ENCODE measurements around the gene GPR31.
"Not testable (repeated sequence)": the region's sequence is repeated elsewhere in the genome, so short reads cannot be mapped to it uniquely, and the experiment has no call there.

GPR31 gene

DNA sequence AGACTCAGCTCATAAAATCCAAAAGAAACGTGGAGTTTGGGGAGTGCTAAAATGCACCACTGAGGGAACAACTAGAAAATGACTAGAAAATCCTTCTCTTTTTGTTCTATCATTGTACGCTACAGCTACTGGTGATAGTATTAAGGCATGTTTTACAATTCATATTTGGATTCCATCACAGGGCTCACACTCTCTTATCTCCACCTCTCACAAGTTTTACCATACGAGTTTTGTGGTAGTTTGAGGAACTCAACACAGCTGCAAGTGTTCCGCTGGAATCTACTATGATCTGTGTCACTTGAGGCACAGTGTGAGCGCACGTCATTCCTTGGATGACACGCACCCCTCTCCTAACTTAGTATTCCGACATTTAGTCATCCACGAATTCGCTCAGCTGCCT is 9.9 kb upstream of the GPR31 start:
- DNase-seq (ENCODE audit: low spot score), result not testable (repeated sequence)

DNA sequence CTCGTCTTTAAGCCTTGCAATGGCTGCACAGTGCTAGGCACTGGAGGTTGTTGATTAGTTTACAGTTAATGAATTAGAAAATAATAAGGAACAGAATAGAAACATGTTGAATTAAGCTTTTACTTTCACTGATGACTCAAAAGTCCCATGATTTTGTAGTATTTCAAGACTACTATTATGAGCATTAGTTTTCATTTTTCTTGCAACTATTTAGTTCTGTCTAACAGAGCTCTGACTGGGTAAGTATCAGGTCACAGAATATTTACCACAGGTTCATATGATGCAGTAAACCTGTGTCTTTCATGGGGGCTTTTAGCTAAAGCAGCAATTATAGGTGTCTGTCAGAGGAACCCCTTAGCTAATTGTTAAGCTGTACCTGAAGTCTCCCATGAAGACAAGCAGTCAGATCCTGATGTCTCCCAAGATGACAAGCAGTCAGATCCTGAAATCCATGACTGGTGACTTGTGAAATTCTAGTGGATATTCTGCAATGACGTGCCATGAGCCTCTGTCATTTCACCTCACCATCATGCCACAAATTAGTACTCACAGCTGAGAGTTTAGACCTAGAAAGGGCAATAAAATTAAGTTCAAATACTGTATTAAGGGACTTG is 8.2 kb upstream of the GPR31 start:
- no peak for DNase-seq (ENCODE audit: low spot score)

DNA sequence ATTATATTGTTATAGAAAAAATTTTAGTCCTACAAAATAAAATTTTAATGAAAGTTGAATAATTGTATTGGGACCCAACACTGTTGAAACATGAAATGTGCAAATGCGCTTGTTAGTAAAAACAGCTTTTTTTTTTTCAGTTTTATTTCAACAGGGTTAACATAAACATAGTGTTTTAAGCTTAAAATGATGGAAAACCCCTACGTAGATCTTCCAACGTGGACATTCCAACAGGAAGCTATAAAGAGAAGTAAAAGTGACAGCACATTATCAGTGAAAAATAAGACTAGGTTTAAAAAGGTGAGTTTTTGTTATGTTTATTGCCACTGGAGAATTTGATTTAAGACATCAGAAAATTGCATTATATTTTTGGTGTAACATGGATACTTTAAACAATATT is 6.5 kb upstream of the GPR31 start:
- DNase-seq (ENCODE audit: low spot score), result no peak

DNA sequence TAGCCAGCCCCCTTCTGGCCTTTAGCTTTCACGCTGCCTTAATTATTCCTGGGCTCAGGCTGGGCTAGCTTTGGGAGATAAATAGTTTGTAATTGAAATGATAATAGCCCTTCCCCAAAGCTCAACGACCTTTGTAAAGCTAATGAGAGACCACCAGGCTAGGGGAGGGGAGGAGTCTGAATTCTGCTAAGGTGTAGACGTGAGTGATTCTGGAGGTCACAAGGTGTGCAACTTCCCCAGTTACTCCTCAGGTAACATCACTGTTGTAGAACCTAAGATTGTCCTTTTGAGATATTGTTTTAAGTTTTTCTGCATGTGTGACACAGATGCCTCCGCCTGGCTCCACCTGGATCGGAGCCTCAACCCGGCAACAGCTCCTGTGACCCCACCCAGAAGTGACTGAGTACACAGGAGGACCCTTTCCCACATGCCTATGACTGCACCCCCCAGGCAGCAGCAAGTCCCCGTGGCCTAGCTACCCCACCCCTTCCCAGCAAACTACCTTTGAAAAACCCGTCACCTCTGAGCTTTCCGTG is 5.8 kb upstream of the GPR31 start:
- no peak for DNase-seq (ENCODE audit: low spot score)

DNA sequence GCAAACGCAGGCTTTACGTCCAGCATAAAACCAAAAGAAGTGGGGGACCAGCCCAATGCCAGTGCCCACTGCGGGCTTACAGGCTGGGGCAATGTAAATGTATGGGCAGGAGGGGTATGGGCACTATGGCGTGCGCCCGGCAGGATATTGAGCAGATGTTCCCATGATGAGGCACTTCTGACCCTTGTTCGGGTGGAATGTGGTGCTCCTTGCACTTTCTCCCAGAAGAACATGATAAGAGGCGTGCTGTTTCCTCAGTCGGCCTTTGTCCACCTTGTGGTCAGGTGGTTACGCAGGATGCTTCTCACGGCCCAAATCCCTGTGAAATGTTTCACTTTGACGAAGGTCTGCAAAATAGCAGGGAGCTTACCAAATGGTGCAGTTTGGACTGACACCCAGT is 4.8 kb upstream of the GPR31 start:
- no peak for DNase-seq (ENCODE audit: low spot score)

DNA sequence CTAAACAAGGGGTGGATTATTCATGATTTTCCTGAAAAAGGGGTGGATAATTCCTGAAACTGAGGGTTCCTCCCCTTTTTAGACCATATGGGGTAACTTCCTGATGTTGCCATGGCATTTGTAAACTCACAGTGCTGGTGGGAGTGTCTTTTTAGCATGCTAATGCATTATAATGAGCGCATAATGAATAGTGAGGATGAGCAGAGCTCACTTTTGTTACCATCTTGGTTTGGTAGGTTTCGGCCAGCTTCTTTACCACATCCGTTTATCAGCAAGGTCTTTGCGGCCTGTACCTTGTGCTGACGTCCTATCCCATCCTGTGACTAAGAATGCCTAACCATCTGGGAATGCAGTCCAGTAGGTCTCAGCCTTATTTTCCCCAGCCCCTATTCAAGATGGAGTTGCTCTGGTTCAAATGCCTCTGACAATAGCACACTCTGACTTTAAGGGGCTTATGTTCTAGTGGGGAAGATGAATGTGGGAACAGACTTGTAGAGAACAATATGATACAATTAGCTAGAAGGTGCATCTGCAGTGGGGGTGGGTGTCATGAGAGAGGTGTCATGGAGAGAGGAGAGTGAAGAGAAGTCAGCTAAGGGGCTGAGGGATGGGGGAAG is 4.2 kb upstream of the GPR31 start:
- DNase-seq (ENCODE audit: low spot score), result no peak

DNA sequence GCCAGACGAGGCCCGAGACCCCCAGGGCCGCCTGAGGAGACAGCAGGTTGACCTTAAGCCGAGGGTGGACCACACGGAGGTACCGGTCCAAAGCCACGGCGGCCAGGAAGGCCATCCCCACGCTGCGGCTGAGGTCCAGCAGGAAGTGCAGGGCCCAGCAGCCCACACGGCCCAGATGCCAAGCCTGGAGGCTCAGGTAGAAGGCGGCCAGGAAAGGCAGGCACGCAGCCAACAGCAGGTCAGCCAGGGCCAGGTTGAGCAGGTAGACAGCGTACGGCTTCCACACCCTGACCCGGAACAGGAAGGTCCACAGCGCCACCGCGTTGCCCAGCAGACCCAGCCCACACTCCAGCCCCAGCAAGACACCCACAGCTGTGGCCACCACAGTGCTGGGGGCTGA is 366 bp downstream of the GPR31 start:
- no peak for DNase-seq (ENCODE audit: low spot score)

DNA sequence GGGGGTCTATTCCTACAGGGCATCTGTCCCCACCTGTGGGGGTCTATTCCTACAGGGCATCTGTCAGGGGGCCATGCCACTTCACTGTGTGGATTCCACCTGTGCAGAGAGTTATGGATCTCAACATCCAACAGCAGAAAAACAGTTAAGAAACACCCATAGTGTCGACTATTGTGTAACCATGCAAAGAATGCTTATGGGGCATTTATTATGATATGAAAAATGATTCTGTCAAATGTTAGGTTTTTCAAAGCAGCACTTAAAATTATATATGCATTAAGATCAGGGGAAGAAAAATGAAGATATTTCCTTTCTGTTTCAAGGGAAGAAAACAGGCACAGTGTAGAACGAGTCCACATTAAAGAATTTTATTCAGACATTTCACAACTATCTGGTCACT is 2.9 kb downstream of the GPR31 start:
- DNase-seq (ENCODE audit: low spot score), result no peak

DNA sequence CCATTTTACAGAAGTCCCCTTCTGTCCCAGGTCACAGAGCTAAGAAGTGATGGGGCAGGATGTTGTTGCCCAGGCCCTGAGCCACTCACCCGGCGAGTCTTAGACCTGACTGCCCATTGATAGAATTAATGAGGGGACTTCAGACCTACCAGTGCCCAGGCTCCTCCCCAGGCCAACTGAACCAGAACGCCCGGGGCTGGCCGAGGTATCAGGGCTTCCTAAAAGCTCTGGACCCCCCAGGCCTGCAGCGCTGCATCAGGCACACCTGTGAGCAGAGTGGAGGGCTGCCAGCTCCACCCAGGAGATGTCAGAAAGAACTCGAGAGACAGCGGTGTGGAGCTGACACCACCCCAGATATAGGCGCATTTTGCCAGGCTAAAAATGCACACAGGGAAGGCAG is 3.5 kb downstream of the GPR31 start:
- no peak for DNase-seq (ENCODE audit: low spot score)

DNA sequence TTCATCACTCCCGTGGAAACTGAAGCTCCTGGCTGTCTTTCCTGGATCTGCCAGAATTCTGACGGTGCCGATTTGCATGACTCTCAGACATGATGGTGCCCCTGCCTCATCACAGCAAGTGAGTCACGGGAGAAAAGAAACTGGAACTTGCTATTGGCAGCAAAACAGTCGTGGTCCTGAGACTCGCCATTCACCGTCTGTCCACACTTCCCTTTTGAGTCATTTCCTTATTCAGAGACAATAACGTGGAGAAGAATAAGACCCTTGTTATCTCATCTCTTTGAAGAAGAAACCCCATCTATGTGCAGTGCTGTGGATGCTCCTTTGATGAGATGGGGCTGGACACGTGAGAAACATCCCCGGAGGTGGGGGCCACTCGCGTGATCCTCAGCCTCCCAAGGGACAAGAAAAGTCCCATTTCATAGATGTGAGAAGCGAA is 4.2 kb downstream of the GPR31 start:
- DNase-seq (ENCODE audit: low spot score), result peak; percentile 43

DNA sequence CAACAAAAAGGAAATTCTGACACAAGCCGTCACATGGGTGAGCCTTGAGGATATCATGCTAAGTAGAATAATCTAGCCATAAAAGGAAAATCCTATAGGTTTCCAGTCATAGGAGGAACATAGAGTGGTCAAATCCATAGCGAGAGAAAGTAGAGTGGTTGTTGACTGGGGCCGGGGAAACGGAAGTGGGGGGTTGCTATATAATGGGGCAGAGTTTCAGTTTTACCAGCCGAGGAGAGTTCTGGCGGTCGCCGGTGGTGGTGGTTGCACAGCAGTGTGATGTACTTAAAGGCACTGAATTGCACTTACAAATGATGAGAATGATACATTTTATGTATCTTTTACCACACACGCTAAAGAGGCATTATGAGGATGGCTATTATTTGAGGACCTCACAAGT is 4.9 kb downstream of the GPR31 start:
- DNase-seq (ENCODE audit: low spot score), result no peak

DNA sequence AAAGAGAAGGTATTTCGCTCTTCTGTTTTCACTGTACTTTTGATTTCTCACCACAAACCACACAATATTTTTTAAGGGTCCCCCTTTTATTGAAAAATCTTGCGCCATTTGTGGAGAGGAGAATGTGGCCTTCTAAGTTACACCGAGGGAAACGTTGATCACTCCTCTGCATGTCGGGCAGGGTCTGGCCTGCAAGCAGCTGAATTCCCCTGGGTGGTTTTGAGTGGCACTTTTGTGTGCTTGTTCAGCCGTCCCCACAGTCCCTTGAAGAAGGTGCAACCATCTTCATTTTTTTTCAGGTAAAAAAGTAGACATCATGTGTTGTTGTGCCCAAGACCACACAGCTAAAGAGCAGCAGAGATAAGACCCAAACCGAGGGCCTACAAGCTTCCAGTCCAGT is 6.1 kb downstream of the GPR31 start:
- DNase-seq (ENCODE audit: low spot score), result no peak

DNA sequence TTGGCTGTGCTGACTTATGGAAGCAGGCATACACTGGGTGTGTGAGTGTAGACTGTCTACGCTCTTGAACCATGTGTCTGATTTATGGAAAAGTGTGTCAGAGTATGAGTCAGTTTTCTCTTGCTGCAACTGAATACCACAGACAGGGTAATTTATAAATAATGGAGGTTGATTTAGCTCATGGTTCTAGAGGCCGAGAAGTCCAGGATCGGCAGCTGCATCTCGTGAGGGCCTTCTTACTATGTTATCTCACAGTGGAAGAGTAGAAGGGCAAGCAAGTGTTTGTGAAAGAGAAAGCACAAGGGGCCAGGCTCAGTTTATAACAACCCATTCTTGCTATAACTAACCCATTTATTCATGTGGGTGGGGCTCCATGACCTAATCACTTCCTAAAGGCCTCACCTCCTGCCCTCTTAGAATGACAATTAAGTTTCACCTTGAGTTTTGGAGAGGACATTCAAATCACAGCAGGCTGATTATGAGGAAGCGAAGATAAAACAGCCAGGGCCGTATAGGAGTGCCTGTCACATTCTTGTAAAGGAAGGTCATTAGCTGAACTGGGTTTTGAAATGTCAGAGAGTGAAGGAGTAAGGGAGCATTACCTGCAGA is 6.7 kb downstream of the GPR31 start:
- no peak for DNase-seq (ENCODE audit: low spot score)

DNA sequence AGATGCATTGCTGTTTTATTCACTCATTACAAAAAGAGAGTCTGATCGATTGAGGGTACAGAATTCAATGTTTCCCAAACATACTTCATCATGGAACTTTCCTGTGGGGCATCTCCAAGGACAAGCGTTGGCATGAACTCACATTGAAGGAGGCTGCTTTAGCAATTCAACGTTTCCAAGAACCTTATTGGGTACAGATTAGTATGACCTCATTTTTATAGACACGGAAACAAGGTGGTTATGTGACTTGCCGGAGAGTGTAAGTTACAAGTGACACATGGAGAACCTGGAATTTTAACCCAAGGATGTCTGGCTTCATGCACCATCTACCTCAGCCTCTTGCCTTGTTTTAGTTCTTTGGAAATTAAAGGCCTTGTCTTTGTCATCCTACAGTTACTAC is 8.8 kb downstream of the GPR31 start:
- DNase-seq (ENCODE audit: low spot score), result no peak

DNA sequence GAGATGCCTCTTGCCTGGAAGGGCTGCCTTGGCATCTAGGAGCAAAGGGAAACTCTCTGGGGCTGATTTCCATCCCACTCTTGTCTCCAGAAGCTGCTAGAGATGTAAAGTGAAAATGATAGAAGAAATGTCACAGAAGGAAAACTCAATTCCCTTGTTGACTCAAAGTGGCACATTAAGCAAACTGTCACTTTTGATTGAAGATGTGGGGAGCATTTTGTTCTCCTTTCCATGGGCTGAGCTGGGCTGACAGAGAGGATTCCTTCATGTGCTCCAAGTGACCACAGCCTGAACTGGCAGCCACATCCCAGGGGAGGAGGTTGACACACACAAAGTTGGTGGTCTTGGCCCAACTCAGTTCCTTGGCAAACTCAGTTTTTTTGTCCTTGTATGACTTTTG is 9.8 kb downstream of the GPR31 start:
- no peak for DNase-seq (ENCODE audit: low spot score)

DNA sequence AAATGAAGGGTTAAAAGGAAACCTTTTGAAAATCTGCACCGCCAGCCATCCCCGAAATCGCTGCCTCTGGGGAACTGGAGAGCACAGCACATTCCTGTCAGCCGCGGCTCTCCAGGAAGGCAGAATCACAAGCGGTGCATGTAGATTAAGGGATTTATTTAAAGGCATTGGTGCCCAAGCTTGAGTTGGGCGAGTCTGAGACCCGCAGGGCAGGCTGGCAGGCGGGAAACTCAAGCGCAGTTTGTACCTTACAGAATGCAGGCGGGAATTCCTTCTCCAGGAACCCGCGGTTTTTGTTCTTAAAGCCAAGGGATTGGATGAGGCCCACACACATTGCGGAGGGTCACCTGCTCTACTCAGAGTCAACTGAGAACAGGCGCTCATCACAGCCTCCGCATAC is 10.8 kb downstream of the GPR31 start:
- DNase-seq (ENCODE audit: low spot score), result no peak

DNA sequence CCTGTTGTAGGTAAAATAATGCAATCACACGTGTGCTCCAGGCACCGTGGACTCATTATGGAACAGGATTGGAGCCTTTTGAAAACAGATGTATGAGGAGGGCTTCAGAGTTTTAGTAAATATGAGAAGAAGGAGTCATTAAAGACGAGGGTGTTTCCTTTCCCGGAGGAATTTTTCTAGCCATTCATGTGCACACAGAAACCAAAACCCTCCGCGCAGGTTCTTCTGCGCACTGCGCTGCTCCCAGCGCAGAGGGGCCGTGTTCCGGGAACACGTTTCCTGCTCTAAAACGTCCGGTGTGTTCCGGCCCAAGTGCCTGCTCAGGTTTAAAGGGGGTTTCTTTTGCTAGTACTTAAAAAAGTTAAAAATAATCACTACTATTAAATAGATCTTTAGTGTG is 11.6 kb downstream of the GPR31 start:
- no peak for DNase-seq (ENCODE audit: low spot score)

DNA sequence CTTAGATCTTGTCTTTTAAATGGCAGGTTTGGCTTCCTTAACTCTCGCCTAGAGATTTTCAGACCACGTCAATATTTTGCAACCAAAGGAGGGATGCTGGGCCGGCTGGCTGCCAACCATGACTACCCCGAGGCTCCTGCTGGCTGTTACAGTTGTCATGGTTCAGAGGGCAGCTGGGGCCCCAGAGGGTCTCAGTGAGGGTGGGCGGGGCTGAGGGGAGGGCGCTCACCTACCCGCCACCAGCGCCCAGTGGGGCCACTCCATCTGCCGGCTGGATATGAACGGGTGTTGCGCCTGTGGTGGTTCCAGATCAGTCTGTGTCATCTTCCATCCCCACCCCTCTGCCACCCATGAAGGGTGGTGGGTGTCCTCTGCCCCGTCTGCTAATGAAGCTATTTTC is 12.3 kb downstream of the GPR31 start:
- DNase-seq (ENCODE audit: low spot score), result no peak

DNA sequence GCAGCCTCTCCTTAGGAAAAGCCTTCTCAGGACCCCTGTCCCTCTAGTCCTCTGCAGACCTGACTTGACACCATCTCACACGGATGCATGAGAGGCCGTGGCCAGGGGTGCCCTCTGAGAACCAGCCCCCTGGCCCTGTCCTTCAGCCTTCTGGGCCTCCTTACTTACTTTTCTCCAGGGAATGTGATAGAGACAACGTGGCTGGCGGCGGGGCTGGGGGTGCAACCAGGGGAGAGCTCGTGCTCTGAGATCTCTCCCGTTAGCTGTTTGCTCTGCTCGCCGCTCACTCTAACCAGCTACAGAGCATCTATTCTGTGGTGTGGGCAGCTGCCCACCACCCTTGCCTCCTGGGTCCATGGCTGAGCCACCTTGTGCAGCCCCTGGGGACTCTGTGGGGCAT is 14.7 kb downstream of the GPR31 start:
- no peak for DNase-seq (ENCODE audit: low spot score)

DNA sequence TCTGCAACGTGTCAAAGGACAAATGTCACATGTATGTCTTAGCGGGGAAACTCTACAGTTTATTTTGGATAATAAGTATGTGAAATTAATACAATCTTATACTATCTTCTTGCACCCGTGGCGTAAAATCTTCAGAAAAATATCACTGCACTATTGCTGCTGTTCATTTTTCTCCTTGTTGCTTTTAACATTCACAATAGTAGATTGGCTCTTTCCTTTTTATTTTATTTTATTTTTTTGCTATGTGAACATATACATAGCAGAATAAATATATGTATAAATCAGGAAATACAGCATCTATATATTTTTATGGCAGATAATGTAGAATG is 15.4 kb downstream of the GPR31 start:
- no peak for DNase-seq (ENCODE audit: low spot score)

DNA sequence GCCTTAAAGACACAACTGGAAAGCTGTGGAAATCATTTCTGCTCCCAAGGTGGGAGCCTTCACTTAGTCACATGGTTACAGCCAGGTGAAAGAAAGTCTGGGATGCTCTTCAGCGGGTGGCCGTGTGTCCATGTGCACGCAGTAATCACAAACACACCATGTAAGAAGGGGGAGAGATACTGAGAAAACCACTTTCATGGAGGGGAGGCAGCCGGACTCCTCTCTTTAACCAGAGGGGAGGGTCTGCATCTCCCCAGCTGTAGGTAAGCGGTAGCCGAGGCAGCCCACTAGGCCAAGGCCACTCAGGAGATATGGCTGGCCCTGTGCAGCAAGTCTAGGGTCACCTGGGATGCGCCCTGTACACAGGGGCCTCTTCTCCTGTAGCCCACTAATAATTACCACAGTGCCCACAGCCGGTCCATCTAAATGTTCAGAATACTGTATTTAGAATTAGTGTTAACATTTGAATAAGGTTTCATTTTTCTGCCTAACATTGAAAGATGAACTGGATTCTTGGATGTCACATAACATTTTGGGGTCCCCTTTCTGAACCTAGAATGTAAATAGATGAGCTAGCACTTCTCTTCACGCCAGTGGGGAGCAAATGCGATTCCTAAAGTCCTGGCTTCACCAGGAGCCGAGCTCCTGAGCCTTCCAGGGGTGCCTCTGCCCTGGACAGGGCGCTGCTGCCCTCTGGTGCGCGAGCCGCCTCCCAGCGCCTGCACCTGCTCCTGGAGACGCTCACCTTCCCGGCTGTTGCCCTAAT is 15.9 kb downstream of the GPR31 start:
- peak; percentile 54 for DNase-seq (ENCODE audit: low spot score)

DNA sequence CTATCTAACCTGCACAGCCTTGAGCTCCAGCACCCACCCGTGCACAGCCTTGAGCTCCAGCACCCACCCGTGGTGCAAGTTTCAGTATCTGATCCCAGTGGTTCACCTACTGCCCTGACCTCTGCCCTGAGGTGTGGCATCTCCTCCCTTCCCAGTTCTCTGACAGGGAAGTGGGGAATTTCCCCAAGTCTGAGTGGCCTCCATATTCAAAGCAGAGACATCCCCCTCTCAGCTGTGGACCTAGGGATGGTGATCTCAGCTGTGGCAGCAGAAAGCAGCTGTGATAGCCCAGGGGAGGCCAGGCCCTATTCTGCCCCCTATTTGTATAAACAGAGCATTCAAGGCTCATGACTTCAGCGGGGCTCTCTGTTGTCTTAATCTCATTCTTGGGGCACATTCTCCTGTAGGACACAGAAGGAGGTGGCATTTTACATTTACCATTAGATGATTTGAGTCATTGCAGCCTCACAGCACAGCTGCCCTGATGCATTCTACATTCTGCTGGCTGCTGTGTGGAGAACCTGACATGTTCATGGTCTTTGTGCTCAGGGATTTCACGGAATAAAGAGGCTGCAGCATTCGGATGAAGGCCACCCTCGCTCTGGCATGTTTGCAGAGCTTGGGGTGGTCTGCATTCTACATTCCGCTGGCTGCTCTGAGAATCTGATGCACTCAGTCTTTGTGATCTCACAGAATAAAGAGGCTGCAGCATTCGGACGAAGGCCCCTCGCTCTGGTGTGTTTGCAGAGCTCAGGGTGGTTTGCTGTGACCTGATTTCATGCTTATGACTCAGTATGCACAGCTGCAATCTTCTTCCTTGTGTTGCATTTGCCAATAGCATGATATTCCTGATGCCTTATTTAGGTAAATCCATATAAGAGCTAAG is 16.9 kb downstream of the GPR31 start:
- DNase-seq (ENCODE audit: low spot score), result no peak

All from SW480 (cell line).